Stimulated activated naive B cell treated with anti-CD40 and anti-IgM and Interleukin-4, amounts not matched to agents 10 μg/mL and 1 μg/mL and 100 μg/mL, for 72 hours (primary cell): Measurements from ENCODE around the gene EMC1.
"Not testable (repeated sequence)": the region's sequence is repeated elsewhere in the genome, so short reads cannot be mapped to it uniquely, and the experiment has no call there.

Experiments used
- ATAC-seq, 2 donors: fragments of 150-1000 bp; cut with Tn5 transposase; replicated peaks; 2 replicates each; pipeline ENCODE4 v1.10.0; 2021; ENCODE audit warnings: moderate library complexity in 1 of 2
- DNase-seq: peaks from one replicate; pipeline ENCODE4 v3.0.0; 2021
- H3K27ac Mint-ChIP-seq: one replicate; pipeline ENCODE4 v1.8.0; 2022; ENCODE audit warnings: mild to moderate bottlenecking, mixed read lengths
- H3K27me3 Mint-ChIP-seq, 2 donors: one replicate each; pipeline ENCODE4 v1.8.0; 2022; ENCODE audit warnings: mixed read lengths in 2 of 2
- H3K36me3 Mint-ChIP-seq, 2 donors: one replicate each; pipeline ENCODE4 v1.8.0; 2022; ENCODE audit warnings: mixed read lengths in 2 of 2, mild to moderate bottlenecking in 1 of 2
- H3K4me1 Mint-ChIP-seq, 2 donors: one replicate each; pipeline ENCODE4 v1.8.0; 2022; ENCODE audit warnings: mixed read lengths in 2 of 2, mild to moderate bottlenecking in 1 of 2
- H3K4me3 Mint-ChIP-seq, 2 donors: one replicate each; pipeline ENCODE4 v1.8.0; 2022; ENCODE audit warnings: mild to moderate bottlenecking in 2 of 2, mixed read lengths in 2 of 2, moderate library complexity in 1 of 2
- H3K9me3 Mint-ChIP-seq, 2 donors: one replicate each; pipeline ENCODE4 v1.8.0; 2022; ENCODE audit warnings: mixed read lengths in 2 of 2, mild to moderate bottlenecking in 1 of 2

Gene EMC1

GRCh38 chr1:19273106-19273843, 22.0 kb upstream of the EMC1 start:
- H3K9me3 Mint-ChIP-seq: peaks cover 7 to 8% of the 10 kb centered on the region in 2 donors
- peaks cover 6 to 11% of the 10 kb centered on the region in 2 donors for H3K36me3 Mint-ChIP-seq
- no peak overlapping the region for H3K27ac Mint-ChIP-seq
- H3K27me3 Mint-ChIP-seq: peaks cover 15 to 23% of the 10 kb centered on the region in 2 donors
- no peak for DNase-seq
- ATAC-seq: no peak
- no peaks in the 10 kb centered on the region for H3K4me1 Mint-ChIP-seq
- H3K4me3 Mint-ChIP-seq: peak overlapping the region; percentile 6 to 12

- H3K27ac Mint-ChIP-seq: no peak overlapping the region
- H3K27me3 Mint-ChIP-seq: peaks cover 15 to 23% of the 10 kb centered on the region in 2 donors
- peaks cover 6 to 11% of the 10 kb centered on the region in 2 donors for H3K36me3 Mint-ChIP-seq
- no peak for DNase-seq
- peaks cover 7 to 8% of the 10 kb centered on the region in 2 donors for H3K9me3 Mint-ChIP-seq
- no peak overlapping the region for H3K4me3 Mint-ChIP-seq
- no peak for ATAC-seq
- no peaks in the 10 kb centered on the region for H3K4me1 Mint-ChIP-seq
These were observed 20.7 kb upstream of the EMC1 start for GRCh38 chr1:19272064-19272463.

GRCh38 chr1:19270343-19270730, 19.0 kb upstream of the EMC1 start:
- not testable (repeated sequence) for H3K4me3 Mint-ChIP-seq, DNase-seq, H3K4me1 Mint-ChIP-seq, H3K27ac Mint-ChIP-seq, H3K9me3 Mint-ChIP-seq, ATAC-seq
- peaks cover 15 to 23% of the 10 kb centered on the region in 2 donors for H3K27me3 Mint-ChIP-seq
- peaks cover 6 to 11% of the 10 kb centered on the region in 2 donors for H3K36me3 Mint-ChIP-seq

GRCh38 chr1:19269427-19270342, 18.4 kb upstream of the EMC1 start:
- not testable (repeated sequence) for ATAC-seq, H3K27ac Mint-ChIP-seq, DNase-seq, H3K4me3 Mint-ChIP-seq, H3K9me3 Mint-ChIP-seq, H3K4me1 Mint-ChIP-seq
- peaks cover 15 to 22% of the 10 kb centered on the region in 2 donors for H3K27me3 Mint-ChIP-seq
- H3K36me3 Mint-ChIP-seq: peaks cover 6 to 10% of the 10 kb centered on the region in 2 donors

- H3K27ac Mint-ChIP-seq: no peak overlapping the region
- DNase-seq: no peak
- H3K36me3 Mint-ChIP-seq: peaks cover 4 to 5% of the 10 kb centered on the region in 2 donors
- no peaks in the 10 kb centered on the region for H3K9me3 Mint-ChIP-seq
- no peaks in the 10 kb centered on the region for H3K4me1 Mint-ChIP-seq
- H3K4me3 Mint-ChIP-seq: no peak overlapping the region
- ATAC-seq: no peak
- H3K27me3 Mint-ChIP-seq: peaks cover 8 to 13% of the 10 kb centered on the region in 2 donors
These were observed 17.1 kb upstream of the EMC1 start for GRCh38 chr1:19268445-19268844.

- Mint-ChIP-seq H3K4me1 (peaks cover 0 to 5% of the 10 kb centered on the region in 2 donors), H3K36me3 (peaks cover 21 to 23% of the 10 kb centered on the region in 2 donors), H3K27ac (no peak overlapping the region), H3K27me3 (no peaks in the 10 kb centered on the region), H3K9me3 (no peaks in the 10 kb centered on the region), H3K4me3 (no peak overlapping the region)
- DNase-seq (no peak), ATAC-seq (no peak)
These were observed 11.4 kb upstream of the EMC1 start for GRCh38 chr1:19262744-19263143.

- Mint-ChIP-seq H3K27ac (no peak overlapping the region), H3K36me3 (peaks cover 28% of the 10 kb centered on the region in 2 donors), H3K27me3 (no peaks in the 10 kb centered on the region), H3K4me3 (no peak overlapping the region), H3K9me3 (no peaks in the 10 kb centered on the region), H3K4me1 (peaks cover 3 to 5% of the 10 kb centered on the region in 2 donors)
- ATAC-seq (no peak), DNase-seq (no peak)
These were observed 10.7 kb upstream of the EMC1 start for GRCh38 chr1:19262047-19262446.

GRCh38 chr1:19260211-19261138, 9.2 kb upstream of the EMC1 start:
- Mint-ChIP-seq H3K27ac (peak overlapping the region; percentile 20), H3K4me3 (no peak overlapping the region), H3K9me3 (no peaks in the 10 kb centered on the region), H3K27me3 (no peaks in the 10 kb centered on the region), H3K36me3 (peaks cover 30 to 36% of the 10 kb centered on the region in 2 donors), H3K4me1 (peaks cover 5% of the 10 kb centered on the region in 2 donors)
- ATAC-seq (no peak), DNase-seq (no peak)

- Mint-ChIP-seq H3K4me3 (no peak overlapping the region), H3K27me3 (no peaks in the 10 kb centered on the region)
These were observed 7.0 kb upstream of the EMC1 start for GRCh38 chr1:19258353-19258752.

GRCh38 chr1:19257178-19257914, 6.0 kb upstream of the EMC1 start:
- no peaks in the 10 kb centered on the region for H3K27me3 Mint-ChIP-seq
- H3K4me3 Mint-ChIP-seq: no peak overlapping the region
- peaks cover 20 to 27% of the 10 kb centered on the region in 2 donors for H3K4me1 Mint-ChIP-seq
- peaks cover 36 to 53% of the 10 kb centered on the region in 2 donors for H3K36me3 Mint-ChIP-seq
- DNase-seq (no peak), ATAC-seq (peak; percentile 42 to 45)
- H3K9me3 Mint-ChIP-seq: no peaks in the 10 kb centered on the region
- H3K27ac Mint-ChIP-seq: peak overlapping the region; percentile 73

More at GRCh38 chr1:19258353-19258752, 7.0 kb upstream of the EMC1 start:
- H3K4me1 Mint-ChIP-seq: peaks cover 14 to 20% of the 10 kb centered on the region in 2 donors
- DNase-seq: no peak
- peaks cover 36 to 47% of the 10 kb centered on the region in 2 donors for H3K36me3 Mint-ChIP-seq
- ATAC-seq: no peak
- H3K9me3 Mint-ChIP-seq: no peaks in the 10 kb centered on the region
- H3K27ac Mint-ChIP-seq: peak overlapping the region; percentile 73

- not testable (repeated sequence) for H3K27ac Mint-ChIP-seq, H3K27me3 Mint-ChIP-seq, DNase-seq, H3K9me3 Mint-ChIP-seq, ATAC-seq, H3K4me3 Mint-ChIP-seq
- Mint-ChIP-seq H3K4me1 (peaks cover 22 to 27% of the 10 kb centered on the region in 2 donors), H3K36me3 (peaks cover 36 to 57% of the 10 kb centered on the region in 2 donors)
These were observed 5.0 kb upstream of the EMC1 start for GRCh38 chr1:19256301-19256700.

GRCh38 chr1:19255288-19255687, 4.0 kb upstream of the EMC1 start:
- Mint-ChIP-seq H3K9me3 (no peaks in the 10 kb centered on the region), H3K27ac (no peak overlapping the region), H3K4me3 (no peak overlapping the region), H3K27me3 (no peaks in the 10 kb centered on the region), H3K4me1 (peaks cover 26 to 30% of the 10 kb centered on the region in 2 donors), H3K36me3 (peaks cover 33 to 53% of the 10 kb centered on the region in 2 donors)
- ATAC-seq (no peak), DNase-seq (no peak)

GRCh38 chr1:19254416-19254815, 3.1 kb upstream of the EMC1 start:
- Mint-ChIP-seq H3K27me3 (no peaks in the 10 kb centered on the region), H3K4me3 (no peak overlapping the region), H3K9me3 (no peaks in the 10 kb centered on the region), H3K27ac (peak overlapping the region; percentile 76), H3K36me3 (peaks cover 26 to 44% of the 10 kb centered on the region in 2 donors), H3K4me1 (peaks cover 27 to 30% of the 10 kb centered on the region in 2 donors)
- no peak for ATAC-seq
- no peak for DNase-seq
